Astrocyte of the spinal cord (primary cell): Measurements from ENCODE around the gene AIPL1.
A peak's percentile ranks its signal among the peaks of the same experiment; 100 is the strongest.

ENCODE experiments used
- DNase-seq: peaks from one replicate; pipeline ENCODE4 v3.0.0; 2011; ENCODE audit warnings: low read depth, low spot score
- H3K4me3 ChIP-seq: 2 replicates; pipeline ENCODE4 v1.5.1; 2011; ENCODE audit warnings: low read depth, mild to moderate bottlenecking, low read length, moderate library complexity
- CTCF ChIP-seq: IDR thresholded peaks from 2 replicates; pipeline ENCODE4 v1.5.1; 2012; ENCODE audit warnings: low read depth, mild to moderate bottlenecking, low read length, inconsistent platforms
- in situ Hi-C: cut with HindIII; loops from 2 replicates; pipeline ENCODE4 v1.10.0; 2017; ENCODE audit warnings: low sequenced_read_pairs

The AIPL1 gene

GRCh38 chr17:6428207-6428965 is 6.5 kb downstream of the AIPL1 start:
- in situ Hi-C loops = no loop called here
- no peak for TF ChIP-seq CTCF
- no peak overlapping the region for H3K4me3 ChIP-seq
- DNase-seq = no peak

- peak; percentile 15 for TF ChIP-seq CTCF
- DNase-seq = peak; percentile 34
- in situ Hi-C loops = no loop called here
- H3K4me3 ChIP-seq = no peak overlapping the region
These were observed 7.6 kb downstream of the AIPL1 start for GRCh38 chr17:6427279-6427781.

- no peak for DNase-seq
- TF ChIP-seq CTCF = no peak
- in situ Hi-C loops = no loop called here
- no peak overlapping the region for H3K4me3 ChIP-seq
These were observed 8.4 kb downstream of the AIPL1 start for GRCh38 chr17:6426356-6427101.

GRCh38 chr17:6425407-6425806 is 9.5 kb downstream of the AIPL1 start:
- in situ Hi-C loops = no loop called here
- no peak for TF ChIP-seq CTCF
- DNase-seq = no peak
- no peak overlapping the region for H3K4me3 ChIP-seq

- no peak overlapping the region for H3K4me3 ChIP-seq
- in situ Hi-C loops = no loop called here
- no peak for TF ChIP-seq CTCF
- DNase-seq = no peak
These were observed 11.0 kb downstream of the AIPL1 start for GRCh38 chr17:6423931-6424330.

GRCh38 chr17:6422654-6423241 is 12.2 kb downstream of the AIPL1 start:
- DNase-seq = no peak
- in situ Hi-C loops = no loop called here
- H3K4me3 ChIP-seq = no peak overlapping the region
- TF ChIP-seq CTCF = no peak
